Upper lobe of left lung (tissue), 6 donors: Measurements from ENCODE around the gene SOST. TPM values are rescaled to one million over a fixed set of nuclear protein-coding genes. Genes with fewer than 3 reads are reported as not detected.

Source experiments
- ATAC-seq, 2 donors: fragments of 200-7000 bp; cut with Tn5 transposase; one replicate each; pipeline ENCODE4 v1.9.1; 2022; ENCODE audit warnings: mild to moderate bottlenecking in 2 of 2, moderate library complexity in 2 of 2; ENCODE audit not compliant: low FRiP score in 2 of 2
- DNase-seq, 2 donors: peaks; one replicate each; pipeline ENCODE4 v3.0.0-alpha.2; 2019 to 2020
- H3K27ac ChIP-seq, 4 donors: fragments of 200-600 bp; sonication (generic); one replicate each; pipeline ENCODE4 v1.5.1; 2016 to 2019
- H3K27me3 ChIP-seq, 4 donors: fragments of 200-600 bp; sonication (generic); one replicate each; pipeline ENCODE4 v1.5.1; 2017 to 2019
- H3K36me3 ChIP-seq, 4 donors: fragments of 200-600 bp; sonication (generic); one replicate each; pipeline ENCODE4 v1.5.1; 2016 to 2019
- H3K4me1 ChIP-seq, 4 donors: fragments of 200-600 bp; sonication (generic); one replicate each; pipeline ENCODE4 v1.5.1; 2018 to 2019
- H3K4me3 ChIP-seq, 4 donors: fragments of 200-600 bp; sonication (generic); one replicate each; pipeline ENCODE4 v1.5.1; 2017 to 2019; ENCODE audit warnings: mild to moderate bottlenecking in 2 of 4, moderate library complexity in 1 of 4
- H3K9me3 ChIP-seq, 4 donors: fragments of 200-600 bp; sonication (generic); one replicate each; pipeline ENCODE4 v1.5.1; 2018 to 2019
- CTCF ChIP-seq, 6 experiments: fragments of 450-650 bp in 4 of 6; fragments of 200-600 bp in 2 of 6; sonication (generic) in 2 of 6; IDR thresholded peaks; one replicate each; pipeline ENCODE4 v1.5.1; 2016 to 2019; ENCODE audit warnings: antibody characterized with exemption in 6 of 6
- EP300 ChIP-seq, 4 donors: sonication (generic); formaldehyde crosslinking; IDR thresholded peaks; one replicate each; pipeline ENCODE4 v1.5.1; 2017; ENCODE audit warnings: antibody characterized with exemption in 4 of 4, control low read depth in 2 of 4
- POLR2A ChIP-seq, 4 donors: fragments of 450-650 bp; IDR thresholded peaks; one replicate each; pipeline ENCODE4 v1.5.1; 2016 to 2017; ENCODE audit warnings: antibody characterized with exemption in 4 of 4, mild to moderate bottlenecking in 2 of 4
- POLR2AphosphoS5 ChIP-seq, 2 donors: sonication (generic); formaldehyde crosslinking; IDR thresholded peaks; one replicate each; pipeline ENCODE4 v1.5.1; 2017; ENCODE audit warnings: antibody characterized with exemption in 2 of 2
- WGBS, 2 donors: methylation state at CpG; one replicate each; pipeline ENCODE4 v1.1.5; 2017 to 2018; 5-methylcytosine and 5-hydroxymethylcytosine counted together
- total RNA-seq, 6 donors: library from RNA; depleted of rRNA in 4 of 6; stranded (reverse); fragments of >200 nt in 4 of 6; gene quantifications; one replicate each; pipeline versions ENCODE4 v1.1.0 to v1.2.1, GENCODE V29; 2016 to 2021
- donor health status: DM: no; HTN: no; CAD: no; lungs with moderate emphysema.
- donor health status: DM: no; HTN: yes; CAD: no; lungs with severe emphysema.

SOST gene
- total RNA-seq, 6 donors from 2014 or later, result not detected

DNA sequence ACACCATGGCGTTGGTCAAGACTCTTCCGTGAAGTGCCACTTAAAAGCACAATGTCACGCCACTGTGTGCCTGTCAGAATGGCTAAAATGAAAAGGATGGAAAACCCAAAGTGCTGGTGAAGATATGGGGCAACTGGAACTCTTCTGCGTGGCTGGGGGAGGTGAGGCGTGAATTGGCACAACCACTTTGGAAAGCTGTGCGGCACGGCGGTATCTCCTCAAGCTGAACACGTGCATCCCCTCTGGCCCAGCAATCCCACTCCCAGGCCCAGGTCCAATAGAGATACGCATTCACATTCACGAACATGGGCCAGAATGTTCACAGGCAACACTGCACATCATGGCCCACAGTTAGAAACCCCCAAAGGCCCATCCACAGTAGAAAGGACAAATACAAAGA lies 11.3 kb upstream of the SOST start:
- TF ChIP-seq POLR2AphosphoS5 (IDR thresholded peaks at IDR 0.05) (no peak), POLR2A (IDR thresholded peaks at IDR 0.05) (no peak), EP300 (IDR thresholded peaks at IDR 0.05) (no peak), CTCF (IDR thresholded peaks at IDR 0.05) (no peak)
- H3K36me3 ChIP-seq, result peaks cover 4 to 93% (median 59%) of the 10 kb centered on the region in 4 donors
- peaks cover 16 to 41% (median 22%) of the 10 kb centered on the region in 4 donors for H3K4me1 ChIP-seq

DNA sequence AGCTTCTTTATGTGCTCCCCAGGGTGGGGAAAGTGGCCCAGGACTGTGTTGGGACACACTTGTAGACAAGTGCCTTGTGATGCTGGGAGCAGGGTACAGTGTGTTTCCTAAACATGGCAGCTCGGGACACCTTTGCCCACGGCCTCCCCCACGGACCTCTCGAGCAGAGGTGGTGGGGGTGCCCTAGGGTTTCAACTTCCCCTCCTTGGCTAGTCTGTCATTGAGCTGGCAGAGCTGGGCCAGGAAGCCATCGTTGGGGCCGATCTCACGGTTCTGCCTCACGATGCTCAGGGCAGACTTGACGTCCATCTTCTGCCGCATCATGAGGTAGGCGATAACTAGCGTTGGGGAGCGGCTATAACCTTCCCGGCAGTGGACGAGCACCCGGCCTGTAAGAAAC lies 10.8 kb upstream of the SOST start:
- ATAC-seq (no peak), DNase-seq (no peak)
- Histone ChIP-seq H3K9me3 (no peaks in the 10 kb centered on the region), H3K4me1 (peaks cover 18 to 42% (median 22%) of the 10 kb centered on the region in 4 donors), H3K4me3 (no peak overlapping the region), H3K27me3 (no peaks in the 10 kb centered on the region), H3K36me3 (peaks cover 4 to 92% (median 56%) of the 10 kb centered on the region in 4 donors), H3K27ac (peak overlapping the region in 2 of 4 donors; percentile 31 to 40)
- TF ChIP-seq EP300 (IDR thresholded peaks at IDR 0.05) (no peak), CTCF (IDR thresholded peaks at IDR 0.05) (no peak), POLR2A (IDR thresholded peaks at IDR 0.05) (no peak), POLR2AphosphoS5 (IDR thresholded peaks at IDR 0.05) (no peak)
- 82 to 83% methylated on average over 6 to 16 of the region's 16 CpGs for WGBS, 2 donors

More for the DNA sequence above, 11.3 kb upstream of the SOST start:
- Histone ChIP-seq H3K27me3 (no peaks in the 10 kb centered on the region), H3K9me3 (no peaks in the 10 kb centered on the region), H3K4me3 (no peak overlapping the region), H3K27ac (peak overlapping the region in 1 of 4 donors; percentile 31)
- no peak for ATAC-seq
- DNase-seq, result no peak
- 94 to 98% methylated on average over 10 to 11 of the region's 11 CpGs for WGBS, 2 donors

DNA sequence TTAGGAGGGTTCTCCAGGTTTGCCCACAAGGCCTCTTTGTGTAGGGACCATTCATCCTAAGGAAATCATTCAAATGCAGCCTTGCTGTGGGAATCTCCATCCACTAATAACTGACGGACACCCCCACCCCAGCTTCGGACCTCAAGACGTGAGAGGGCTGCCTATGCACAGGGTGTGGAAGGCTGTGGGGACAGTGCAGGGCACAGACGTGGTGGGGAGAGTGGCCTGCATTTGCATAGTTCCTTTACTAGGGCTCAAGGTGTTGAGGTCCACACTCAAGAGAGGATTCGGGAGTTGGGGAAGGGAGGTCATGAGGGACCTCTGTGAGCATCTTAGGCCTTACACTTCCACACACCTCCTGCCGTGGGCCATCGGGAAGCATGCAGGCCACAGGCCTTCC lies 10.4 kb upstream of the SOST start:
- Histone ChIP-seq H3K4me1 (peaks cover 18 to 46% (median 24%) of the 10 kb centered on the region in 4 donors), H3K27me3 (no peaks in the 10 kb centered on the region), H3K4me3 (no peak overlapping the region), H3K27ac (peak overlapping the region in 2 of 4 donors; percentile 31 to 40), H3K9me3 (no peaks in the 10 kb centered on the region), H3K36me3 (peaks cover 4 to 87% (median 51%) of the 10 kb centered on the region in 4 donors)
- ATAC-seq, result no peak
- TF ChIP-seq POLR2A (IDR thresholded peaks at IDR 0.05) (no peak), POLR2AphosphoS5 (IDR thresholded peaks at IDR 0.05) (no peak), EP300 (IDR thresholded peaks at IDR 0.05) (no peak), CTCF (IDR thresholded peaks at IDR 0.05) (no peak)
- 89 to 92% methylated on average over 7 of the region's 7 CpGs for WGBS, 2 donors
- no peak for DNase-seq

DNA sequence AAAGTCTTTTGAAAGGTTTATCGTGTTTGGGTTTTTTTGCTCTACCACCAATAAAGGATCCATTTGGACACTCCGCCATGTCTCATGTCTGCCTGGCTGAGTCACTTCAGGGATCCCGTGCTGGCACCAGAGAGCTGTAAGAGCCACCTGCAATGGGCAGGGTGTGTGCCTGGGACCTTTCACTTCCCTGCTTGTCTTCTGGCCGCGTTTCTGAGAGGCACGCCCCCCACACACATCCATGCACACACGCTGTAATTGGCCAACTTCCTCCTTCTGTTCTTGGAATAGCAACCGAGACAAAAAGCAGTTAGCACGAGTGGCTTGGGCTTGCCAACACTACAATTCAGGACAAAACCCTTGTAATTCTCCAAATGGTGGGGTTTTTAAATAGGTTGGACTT lies 9.8 kb upstream of the SOST start:
- WGBS, 2 donors, result 39 to 55% methylated on average over 9 of the region's 9 CpGs
- Histone ChIP-seq H3K4me3 (no peak overlapping the region), H3K36me3 (peaks cover 4 to 81% (median 47%) of the 10 kb centered on the region in 4 donors), H3K27ac (peak overlapping the region in 2 of 4 donors; percentile 31 to 40), H3K27me3 (no peaks in the 10 kb centered on the region), H3K9me3 (no peaks in the 10 kb centered on the region), H3K4me1 (peaks cover 18 to 46% (median 24%) of the 10 kb centered on the region in 4 donors)
- TF ChIP-seq POLR2AphosphoS5 (IDR thresholded peaks at IDR 0.05) (peak in 1 of 2 donors; percentile 42), POLR2A (IDR thresholded peaks at IDR 0.05) (no peak), EP300 (IDR thresholded peaks at IDR 0.05) (no peak)
- DNase-seq, result peak in 1 of 2 donors; percentile 77
- ATAC-seq, result peak in 1 of 2 donors; percentile 73

DNA sequence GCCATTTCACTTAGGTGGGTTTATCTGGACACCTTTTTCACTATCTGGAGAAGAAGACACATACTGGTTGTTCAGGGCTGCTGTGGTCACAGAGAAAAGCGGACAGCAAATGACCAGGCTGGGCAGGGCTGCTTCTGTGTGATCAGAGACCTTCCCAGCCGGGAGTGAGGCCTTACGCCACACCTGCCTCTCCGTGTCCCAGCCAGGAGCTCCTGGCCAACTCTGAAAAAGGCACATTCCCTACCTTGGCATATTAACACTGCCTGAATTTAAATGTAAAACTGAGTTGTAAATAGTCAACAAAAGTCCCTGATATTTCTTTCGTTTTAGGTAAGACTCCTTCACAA lies 9.1 kb upstream of the SOST start:
- DNase-seq (no peak), ATAC-seq (no peak)
- Histone ChIP-seq H3K4me3 (no peak overlapping the region), H3K4me1 (peaks cover 15 to 40% (median 20%) of the 10 kb centered on the region in 4 donors), H3K36me3 (peaks cover 4 to 74% (median 40%) of the 10 kb centered on the region in 4 donors), H3K27me3 (no peaks in the 10 kb centered on the region), H3K9me3 (no peaks in the 10 kb centered on the region), H3K27ac (peak overlapping the region in 1 of 4 donors; percentile 2)
- no peak for TF ChIP-seq POLR2A (IDR thresholded peaks at IDR 0.05)
- no peak for TF ChIP-seq CTCF (IDR thresholded peaks at IDR 0.05)
- no peak for TF ChIP-seq POLR2AphosphoS5 (IDR thresholded peaks at IDR 0.05)
- no peak for TF ChIP-seq EP300 (IDR thresholded peaks at IDR 0.05)
- WGBS, 2 donors, result 68 to 80% methylated on average over 5 of the region's 5 CpGs
